ENCODE data around the gene SETBP1.

The SETBP1 gene

GRCh38 chr18:44900627-44901026 is 219.9 kb downstream of the SETBP1 start:
- no peak for DNase-seq (ENCODE audit: low read depth in 2 of 2)

- DNase-seq (ENCODE audit: low read depth in 2 of 2), result no peak
These were observed 220.6 kb downstream of the SETBP1 start for GRCh38 chr18:44901283-44901682.

- no peak for DNase-seq (ENCODE audit: low read depth in 2 of 2)
These were observed 222.6 kb downstream of the SETBP1 start for GRCh38 chr18:44903327-44903726.

GRCh38 chr18:44904768-44905167 is 224.1 kb downstream of the SETBP1 start:
- DNase-seq (ENCODE audit: low read depth in 2 of 2), result no peak

GRCh38 chr18:44909191-44909719 is 228.6 kb downstream of the SETBP1 start:
- DNase-seq (ENCODE audit: low read depth in 2 of 2), result no peak

GRCh38 chr18:44911260-44911659 is 230.6 kb downstream of the SETBP1 start:
- no peak for DNase-seq (ENCODE audit: low read depth in 2 of 2)

GRCh38 chr18:44911773-44912172 is 231.1 kb downstream of the SETBP1 start:
- no peak for DNase-seq (ENCODE audit: low read depth in 2 of 2)

- DNase-seq (ENCODE audit: low read depth in 2 of 2), result no peak
These were observed 232.2 kb downstream of the SETBP1 start for GRCh38 chr18:44912740-44913478.

GRCh38 chr18:44914028-44914427 is 233.3 kb downstream of the SETBP1 start:
- no peak for DNase-seq (ENCODE audit: low read depth in 2 of 2)

GRCh38 chr18:44915213-44915612 is 234.5 kb downstream of the SETBP1 start:
- DNase-seq (ENCODE audit: low read depth in 2 of 2), result no peak

- DNase-seq (ENCODE audit: low read depth in 2 of 2), result no peak
These were observed 235.0 kb downstream of the SETBP1 start for GRCh38 chr18:44915661-44916060.

- no peak for DNase-seq (ENCODE audit: low read depth in 2 of 2)
These were observed 235.9 kb downstream of the SETBP1 start for GRCh38 chr18:44916429-44917207.

GRCh38 chr18:44917216-44918141 is 236.8 kb downstream of the SETBP1 start:
- DNase-seq (ENCODE audit: low read depth in 2 of 2), result no peak

GRCh38 chr18:44918142-44918476 is 237.4 kb downstream of the SETBP1 start:
- no peak for DNase-seq (ENCODE audit: low read depth in 2 of 2)

GRCh38 chr18:44920441-44920840 is 239.8 kb downstream of the SETBP1 start:
- DNase-seq (ENCODE audit: low read depth in 2 of 2), result no peak

- DNase-seq (ENCODE audit: low read depth in 2 of 2), result no peak
These were observed 241.3 kb downstream of the SETBP1 start for GRCh38 chr18:44921974-44922373.

GRCh38 chr18:44922968-44923367 is 242.3 kb downstream of the SETBP1 start:
- no peak for DNase-seq (ENCODE audit: low read depth in 2 of 2)

GRCh38 chr18:44924785-44925499 is 244.3 kb downstream of the SETBP1 start:
- DNase-seq (ENCODE audit: low read depth in 2 of 2), result no peak

GRCh38 chr18:44927127-44927849 is 246.6 kb downstream of the SETBP1 start:
- no peak for DNase-seq (ENCODE audit: low read depth in 2 of 2)

- DNase-seq (ENCODE audit: low read depth in 2 of 2), result no peak
These were observed 254.2 kb downstream of the SETBP1 start for GRCh38 chr18:44934901-44935300.

GRCh38 chr18:44935455-44935854 is 254.8 kb downstream of the SETBP1 start:
- DNase-seq (ENCODE audit: low read depth in 2 of 2), result no peak
